Spleen (tissue), 7 donors: ENCODE measurements around the gene RSAD1.

Experiments used
- CTCF ChIP-seq, 11 experiments: fragments of 200-600 bp in 7 of 11; fragments of 450-650 bp in 4 of 11; sonication (generic) in 4 of 11; IDR thresholded peaks in 8 of 11; conservative IDR thresholded peaks in 3 of 11; 1 replicate in 7 of 11; 2 replicates in 4 of 11; pipeline versions ENCODE4 v1.4.0 to v1.8.0; 2016 to 2021; ENCODE audit warnings: antibody characterized with exemption in 11 of 11, inconsistent platforms in 4 of 11, mild to moderate bottlenecking in 1 of 11
- POLR2A ChIP-seq, 3 donors: fragments of 450-650 bp; IDR thresholded peaks; one replicate each; pipeline ENCODE4 v1.5.1; 2017; ENCODE audit warnings: antibody characterized with exemption in 3 of 3, mild to moderate bottlenecking in 1 of 3
- POLR2AphosphoS5 ChIP-seq, 3 donors: sonication (generic); formaldehyde crosslinking; IDR thresholded peaks; one replicate each; pipeline ENCODE4 v1.5.1; 2017; ENCODE audit warnings: antibody characterized with exemption in 3 of 3
- donor health status: DM: no; HTN: no; CAD: no; lungs with moderate emphysema.
- donor health status: DM: no; HTN: no; CAD: no.
- donor health status: DM: no; HTN: no; CAD: no.

- TF ChIP-seq POLR2A (IDR thresholded peaks at IDR 0.05) (no peak), CTCF (IDR thresholded peaks at IDR 0.05 in 8 of 11, conservative IDR thresholded peaks at IDR 0.05 in 3 of 11) (no peak), POLR2AphosphoS5 (IDR thresholded peaks at IDR 0.05) (no peak)
Observed at GRCh38 chr17:50447870-50448595, 30.6 kb upstream of the RSAD1 start.
